Gastroesophageal sphincter (tissue), 4 donors: ENCODE data around the gene LTB4R. TPM values are rescaled to one million over a fixed set of nuclear protein-coding genes. Genes with fewer than 3 reads are reported as not detected.
A peak's percentile ranks its signal among the peaks of the same experiment; 100 is the strongest.

Experiments
- ATAC-seq: fragments of 150-250 bp; one replicate; pipeline ENCODE4 v1.9.1; 2016; ENCODE audit warnings: mild to moderate bottlenecking, moderate library complexity
- H3K27ac ChIP-seq, 4 donors: fragments of 200-600 bp; sonication (generic) in 3 of 4; 1 replicate in 3 of 4; 2 replicates in 1 of 4; pipeline ENCODE4 v1.5.1; 2016 to 2019
- H3K27me3 ChIP-seq: fragments of 200-600 bp; sonication (generic); one replicate; pipeline ENCODE4 v1.5.1; 2019
- H3K36me3 ChIP-seq, 2 donors: fragments of 200-600 bp; sonication (generic); one replicate each; pipeline ENCODE4 v1.5.1; 2019; ENCODE audit warnings: control low read depth in 1 of 2
- H3K4me1 ChIP-seq, 3 donors: fragments of 200-600 bp; sonication (generic); 1 replicate in 2 of 3; 2 replicates in 1 of 3; pipeline ENCODE4 v1.5.1; 2016 to 2019; ENCODE audit warnings: control low read depth in 2 of 3
- H3K4me3 ChIP-seq, 2 donors: fragments of 200-600 bp; sonication (generic); one replicate each; pipeline ENCODE4 v1.5.1; 2019; ENCODE audit warnings: mild to moderate bottlenecking in 1 of 2, moderate library complexity in 1 of 2
- H3K9me3 ChIP-seq, 3 donors: fragments of 200-600 bp; sonication (generic); one replicate each; pipeline ENCODE4 v1.5.1; 2017 to 2019; ENCODE audit warnings: control low read depth in 2 of 3
- EP300 ChIP-seq: sonication (generic); formaldehyde crosslinking; IDR thresholded peaks from one replicate; pipeline ENCODE4 v1.6.1; 2017; ENCODE audit warnings: antibody characterized with exemption, mild to moderate bottlenecking
- POLR2A ChIP-seq, 2 donors: fragments of 450-650 bp; IDR thresholded peaks; one replicate each; pipeline ENCODE4 v1.6.1; 2017; ENCODE audit warnings: antibody characterized with exemption in 2 of 2, mild to moderate bottlenecking in 2 of 2, moderate library complexity in 1 of 2
- POLR2AphosphoS5 ChIP-seq: sonication (generic); formaldehyde crosslinking; IDR thresholded peaks from one replicate; pipeline ENCODE4 v1.6.1; 2017; ENCODE audit warnings: antibody characterized with exemption
- WGBS, 2 donors: methylation state at CpG; one replicate each; pipeline ENCODE4 v1.1.5; 2018; ENCODE audit warnings: low coverage in 1 of 2; 5-methylcytosine and 5-hydroxymethylcytosine counted together
- total RNA-seq, 4 donors: library from RNA; depleted of rRNA; stranded (reverse); fragments of >200 nt; gene quantifications; one replicate each; pipeline ENCODE4 v1.1.0, GENCODE V29; 2016
- TF ChIP-seq, protein P1 (sequence below), 4 experiments: fragments of 200-600 bp in 2 of 4; fragments of 450-650 bp in 2 of 4; sonication (generic) in 1 of 4; IDR thresholded peaks; one replicate each; pipeline ENCODE4 v1.5.1; 2017 to 2019; ENCODE audit warnings: antibody characterized with exemption in 4 of 4, mild to moderate bottlenecking in 2 of 4, moderate library complexity in 2 of 4

The LTB4R gene
- total RNA-seq, 4 donors from 2014 or later = 3.0 to 4.2 (median 3.4) TPM

DNA sequence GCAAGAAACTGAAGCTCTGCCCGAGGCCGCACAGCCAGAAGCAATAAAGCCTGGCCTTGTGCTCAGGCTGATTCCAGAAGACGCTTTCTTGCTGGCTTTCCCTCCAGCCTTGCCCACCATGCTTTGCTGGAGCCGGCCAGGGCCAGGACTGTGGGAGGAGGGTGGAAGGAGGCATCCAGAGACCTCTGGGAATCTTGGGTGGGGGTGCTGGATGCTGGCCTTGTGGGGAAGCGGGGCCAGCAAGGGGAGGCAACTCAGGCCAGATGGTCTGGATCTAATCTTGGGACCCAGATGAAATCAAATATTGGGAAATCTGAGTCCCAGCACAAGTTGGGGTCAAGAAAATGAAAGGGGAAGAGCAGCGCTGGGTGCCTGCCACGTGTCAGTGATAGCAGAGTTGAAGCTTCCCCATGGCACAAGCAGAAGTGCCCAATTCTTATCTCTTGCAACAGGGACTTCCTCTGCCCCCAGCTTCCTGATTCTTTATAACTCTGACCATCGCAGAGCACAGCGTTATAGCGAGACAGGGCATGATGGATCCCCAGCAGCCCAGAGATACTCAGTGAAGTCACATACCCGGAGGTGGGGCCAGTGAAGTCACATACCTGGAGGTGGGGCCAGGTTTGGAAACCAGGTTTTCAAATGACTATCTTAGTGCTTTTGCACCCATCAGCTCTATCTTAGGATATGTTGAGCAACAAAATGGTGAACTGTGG is 33.5 kb upstream of the LTB4R start:
- H3K27ac ChIP-seq = no peak overlapping the region
- no peaks in the 10 kb centered on the region for H3K9me3 ChIP-seq
- no peaks in the 10 kb centered on the region for H3K36me3 ChIP-seq
- no peak for TF ChIP-seq POLR2A (IDR thresholded peaks at IDR 0.05)
- no peak for TF ChIP-seq POLR2AphosphoS5
- TF ChIP-seq, protein P1, sequence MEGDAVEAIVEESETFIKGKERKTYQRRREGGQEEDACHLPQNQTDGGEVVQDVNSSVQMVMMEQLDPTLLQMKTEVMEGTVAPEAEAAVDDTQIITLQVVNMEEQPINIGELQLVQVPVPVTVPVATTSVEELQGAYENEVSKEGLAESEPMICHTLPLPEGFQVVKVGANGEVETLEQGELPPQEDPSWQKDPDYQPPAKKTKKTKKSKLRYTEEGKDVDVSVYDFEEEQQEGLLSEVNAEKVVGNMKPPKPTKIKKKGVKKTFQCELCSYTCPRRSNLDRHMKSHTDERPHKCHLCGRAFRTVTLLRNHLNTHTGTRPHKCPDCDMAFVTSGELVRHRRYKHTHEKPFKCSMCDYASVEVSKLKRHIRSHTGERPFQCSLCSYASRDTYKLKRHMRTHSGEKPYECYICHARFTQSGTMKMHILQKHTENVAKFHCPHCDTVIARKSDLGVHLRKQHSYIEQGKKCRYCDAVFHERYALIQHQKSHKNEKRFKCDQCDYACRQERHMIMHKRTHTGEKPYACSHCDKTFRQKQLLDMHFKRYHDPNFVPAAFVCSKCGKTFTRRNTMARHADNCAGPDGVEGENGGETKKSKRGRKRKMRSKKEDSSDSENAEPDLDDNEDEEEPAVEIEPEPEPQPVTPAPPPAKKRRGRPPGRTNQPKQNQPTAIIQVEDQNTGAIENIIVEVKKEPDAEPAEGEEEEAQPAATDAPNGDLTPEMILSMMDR (IDR thresholded peaks at IDR 0.05) = no peak
- no peak for TF ChIP-seq EP300
- WGBS, 2 donors = 86 to 90% methylated on average over 6 to 8 of the region's 11 CpGs
- no peaks in the 10 kb centered on the region for H3K4me1 ChIP-seq
- no peaks in the 10 kb centered on the region for H3K27me3 ChIP-seq
- H3K4me3 ChIP-seq = no peak overlapping the region
- ATAC-seq = peak; percentile 16

DNA sequence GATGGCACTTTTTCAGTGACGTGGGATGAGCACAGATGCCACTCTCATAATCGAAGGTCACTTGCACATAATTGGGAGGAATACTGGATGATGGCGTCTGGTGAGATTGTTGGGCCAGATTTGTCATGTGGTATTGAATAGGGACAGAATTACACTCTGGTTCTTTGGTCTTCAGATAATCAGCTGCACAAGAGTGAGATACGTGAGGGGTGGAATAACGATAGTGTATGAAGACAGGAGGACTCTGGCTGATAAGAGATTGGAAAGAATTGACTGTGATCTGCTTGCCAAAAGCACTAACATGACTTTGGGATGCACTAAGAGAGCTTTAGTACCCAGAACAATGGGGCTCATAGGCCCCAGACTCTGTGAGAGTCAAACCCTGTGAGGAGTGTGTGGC is 32.9 kb upstream of the LTB4R start:
- no peaks in the 10 kb centered on the region for H3K27me3 ChIP-seq
- no peaks in the 10 kb centered on the region for H3K36me3 ChIP-seq
- ATAC-seq = no peak
- no peak overlapping the region for H3K27ac ChIP-seq
- H3K4me1 ChIP-seq = no peaks in the 10 kb centered on the region
- TF ChIP-seq, protein P1 (IDR thresholded peaks at IDR 0.05) = no peak
- TF ChIP-seq POLR2A (IDR thresholded peaks at IDR 0.05) (no peak), POLR2AphosphoS5 (no peak), EP300 (no peak)
- WGBS, 2 donors = 80 to 92% methylated on average over 5 of the region's 5 CpGs
- H3K4me3 ChIP-seq = no peak overlapping the region
- H3K9me3 ChIP-seq = no peaks in the 10 kb centered on the region

DNA sequence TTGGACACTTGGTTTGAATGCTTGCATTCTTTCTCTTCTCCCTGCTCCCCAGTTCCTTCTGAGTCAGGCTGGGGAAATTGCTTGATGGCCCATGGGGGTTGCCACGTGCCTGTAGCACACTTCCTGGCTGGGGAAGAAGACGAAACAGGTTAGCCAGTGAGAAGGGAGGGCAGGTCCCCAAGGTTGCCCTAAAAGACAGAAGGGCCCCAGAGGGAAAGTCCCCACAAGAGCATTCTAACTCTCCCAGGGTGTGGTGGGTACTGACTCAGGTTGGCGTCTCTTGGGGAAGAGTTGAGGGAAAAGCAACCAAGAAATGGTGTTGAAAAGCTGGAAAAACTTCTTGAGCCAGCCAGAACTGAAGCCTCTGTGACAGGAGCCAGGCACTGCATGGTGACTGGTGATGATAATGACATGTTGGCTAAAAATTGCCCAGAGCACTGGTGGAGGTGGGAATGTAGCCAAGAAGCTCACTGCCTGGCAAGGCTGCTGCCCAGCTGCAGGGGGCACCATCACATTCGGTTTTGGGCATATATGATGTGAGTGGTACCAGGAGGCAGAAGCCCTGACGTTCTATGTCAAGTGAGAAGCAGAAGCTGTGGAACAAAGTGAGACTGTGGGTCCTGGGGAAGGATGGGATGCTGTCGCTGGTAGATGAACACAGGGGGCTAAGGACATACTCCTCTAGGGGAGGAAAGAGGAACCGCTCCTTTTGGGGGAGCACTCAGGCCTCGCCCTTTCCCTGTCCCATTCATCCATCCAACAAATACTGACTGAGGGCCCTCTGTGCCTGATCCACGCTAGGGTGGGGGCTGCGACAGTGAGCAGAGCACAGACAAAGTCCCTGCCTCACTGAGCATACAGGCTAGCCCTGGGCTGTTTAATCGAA is 31.8 kb upstream of the LTB4R start:
- WGBS, 2 donors = 59 to 87% methylated on average over 5 to 6 of the region's 11 CpGs

DNA sequence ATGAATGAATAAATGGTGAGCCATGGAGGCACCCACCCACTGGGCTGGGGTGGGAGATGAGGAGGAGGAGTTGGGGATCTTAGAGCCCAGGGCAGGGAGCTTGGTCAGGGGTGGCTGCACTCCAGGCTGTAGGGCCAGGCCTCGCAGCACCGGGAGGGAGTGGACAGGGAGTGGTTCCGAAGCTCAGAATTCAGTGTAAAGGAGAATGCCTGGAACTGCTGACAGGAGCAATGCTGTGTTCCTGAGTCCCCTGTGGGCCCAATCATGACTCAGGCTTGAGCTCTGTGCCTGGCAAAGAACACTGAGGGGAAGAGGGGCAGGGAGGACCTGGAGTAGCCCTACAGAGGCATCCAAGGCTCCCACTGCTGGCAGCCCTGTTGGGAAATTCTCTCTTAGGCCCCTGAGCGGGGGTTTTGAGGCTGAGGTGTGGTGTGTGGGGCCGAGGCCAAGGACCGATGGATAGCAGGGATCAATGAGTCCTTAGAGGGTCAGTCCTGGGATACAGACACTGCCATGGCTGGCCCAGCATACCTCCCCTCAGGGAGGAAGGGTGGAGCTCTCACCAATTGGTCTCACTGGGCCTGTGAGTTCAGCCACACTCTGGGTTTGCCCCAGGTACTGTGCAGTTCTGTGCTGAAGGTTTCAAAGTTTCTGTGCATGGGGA is 30.4 kb upstream of the LTB4R start:
- TF ChIP-seq EP300 = no peak
- TF ChIP-seq, protein P1 (IDR thresholded peaks at IDR 0.05) = no peak
- no peak for TF ChIP-seq POLR2AphosphoS5
- no peak for TF ChIP-seq POLR2A (IDR thresholded peaks at IDR 0.05)
- H3K9me3 ChIP-seq = no peaks in the 10 kb centered on the region
- 82 to 100% methylated on average over 1 to 3 of the region's 6 CpGs for WGBS, 2 donors
- H3K4me3 ChIP-seq = no peak overlapping the region
- H3K4me1 ChIP-seq = no peaks in the 10 kb centered on the region
- no peak for ATAC-seq
- no peak overlapping the region for H3K27ac ChIP-seq
- no peaks in the 10 kb centered on the region for H3K27me3 ChIP-seq
- no peaks in the 10 kb centered on the region for H3K36me3 ChIP-seq

More for the DNA sequence above, 31.8 kb upstream of the LTB4R start:
- ATAC-seq = no peak
- no peaks in the 10 kb centered on the region for H3K4me1 ChIP-seq
- no peaks in the 10 kb centered on the region for H3K36me3 ChIP-seq
- H3K27me3 ChIP-seq = no peaks in the 10 kb centered on the region
- no peaks in the 10 kb centered on the region for H3K9me3 ChIP-seq
- H3K27ac ChIP-seq = no peak overlapping the region
- TF ChIP-seq, protein P1 (IDR thresholded peaks at IDR 0.05) = no peak
- TF ChIP-seq POLR2A (IDR thresholded peaks at IDR 0.05) = no peak
- TF ChIP-seq POLR2AphosphoS5 = no peak
- no peak for TF ChIP-seq EP300
- H3K4me3 ChIP-seq = no peak overlapping the region
